ENCODE measurements around the gene ZNF3. TPM values are rescaled to one million over a fixed set of nuclear protein-coding genes. Genes with fewer than 3 reads are reported as not detected.

Gene ZNF3
- total and polyA plus RNA-seq, 2 donors from 2014 or later = 15.8 to 30.8 TPM

GRCh38 chr7:100023526-100023925 lies 58.0 kb downstream of the ZNF3 start:
- Histone ChIP-seq H3K27me3 (ENCODE audit: control insufficient read depth, insufficient read depth, low read length) (no peaks in the 10 kb centered on the region), H3K9me3 (ENCODE audit: control insufficient read depth in 2 of 3, insufficient read depth in 1 of 3, low read length in 3 of 3) (no peaks in the 10 kb centered on the region), H3K9ac (ENCODE audit: low read length in 3 of 3) (no peak overlapping the region), H3K36me3 (ENCODE audit: control insufficient read depth in 2 of 3, insufficient read depth in 3 of 3, low read length in 3 of 3) (peaks cover 8 to 34% (median 12%) of the 10 kb centered on the region in 3 donors), H3K4me3 (ENCODE audit: low read length in 3 of 3) (no peak overlapping the region), H3K4me1 (ENCODE audit: control insufficient read depth in 2 of 3, insufficient read depth in 2 of 3, low read depth in 1 of 3, low read length in 3 of 3) (no peaks in the 10 kb centered on the region), H3K27ac (ENCODE audit: low read depth in 2 of 2, low read length in 2 of 2) (peak overlapping the region in 1 of 2 donors; percentile 13)
- FAIRE-seq = no peak
- no peak for TF ChIP-seq CTCF (IDR thresholded peaks at IDR 0.05; ENCODE audit: borderline replicate concordance, extremely low read depth, insufficient read depth)
- intact Hi-C loops (cut with DNase I) = no loop called here
- DNase-seq = no peak

- H3K27ac ChIP-seq (ENCODE audit: low read depth in 2 of 2, low read length in 2 of 2) = no peak overlapping the region
- TF ChIP-seq CTCF (IDR thresholded peaks at IDR 0.05; ENCODE audit: borderline replicate concordance, extremely low read depth, insufficient read depth) = no peak
- H3K4me1 ChIP-seq (ENCODE audit: control insufficient read depth in 2 of 3, insufficient read depth in 2 of 3, low read depth in 1 of 3, low read length in 3 of 3) = peaks cover 0 to 2% (median 0%) of the 10 kb centered on the region in 3 donors
- H3K9me3 ChIP-seq (ENCODE audit: control insufficient read depth in 2 of 3, insufficient read depth in 1 of 3, low read length in 3 of 3) = no peaks in the 10 kb centered on the region
- peaks cover 8 to 31% (median 12%) of the 10 kb centered on the region in 3 donors for H3K36me3 ChIP-seq (ENCODE audit: control insufficient read depth in 2 of 3, insufficient read depth in 3 of 3, low read length in 3 of 3)
- no peak for FAIRE-seq
- no peak for DNase-seq
- no peak overlapping the region for H3K9ac ChIP-seq (ENCODE audit: low read length in 3 of 3)
- H3K4me3 ChIP-seq (ENCODE audit: low read length in 3 of 3) = no peak overlapping the region
- H3K27me3 ChIP-seq (ENCODE audit: control insufficient read depth, insufficient read depth, low read length) = no peaks in the 10 kb centered on the region
- intact Hi-C loops (cut with DNase I) = no loop called here
These were observed 58.9 kb downstream of the ZNF3 start for GRCh38 chr7:100022621-100023020.

GRCh38 chr7:100021297-100021696 lies 60.2 kb downstream of the ZNF3 start:
- Histone ChIP-seq H3K27me3 (ENCODE audit: control insufficient read depth, insufficient read depth, low read length) (no peaks in the 10 kb centered on the region), H3K4me3 (ENCODE audit: low read length in 3 of 3) (no peak overlapping the region), H3K36me3 (ENCODE audit: control insufficient read depth in 2 of 3, insufficient read depth in 3 of 3, low read length in 3 of 3) (peaks cover 6 to 25% (median 12%) of the 10 kb centered on the region in 3 donors), H3K9ac (ENCODE audit: low read length in 3 of 3) (no peak overlapping the region), H3K4me1 (ENCODE audit: control insufficient read depth in 2 of 3, insufficient read depth in 2 of 3, low read depth in 1 of 3, low read length in 3 of 3) (peaks cover 0 to 6% (median 6%) of the 10 kb centered on the region in 3 donors), H3K9me3 (ENCODE audit: control insufficient read depth in 2 of 3, insufficient read depth in 1 of 3, low read length in 3 of 3) (no peaks in the 10 kb centered on the region), H3K27ac (ENCODE audit: low read depth in 2 of 2, low read length in 2 of 2) (no peak overlapping the region)
- TF ChIP-seq CTCF (IDR thresholded peaks at IDR 0.05; ENCODE audit: borderline replicate concordance, extremely low read depth, insufficient read depth) = no peak
- intact Hi-C loops (cut with DNase I) = no loop called here
- DNase-seq (no peak), FAIRE-seq (no peak)

Small RNA genes lying within 50 kb of the gene (microRNA-seq; reads per million reads assigned to microRNA genes)
- 1,506 reads per million, percentile 82 among the genes with 10 or more reads in this experiment for gene MIR106B
- 439 reads per million, percentile 72 among the genes with 10 or more reads in this experiment for gene MIR25
- 2,308 reads per million, percentile 85 among the genes with 10 or more reads in this experiment for gene MIR93

Other genes with a start within 250 kb of the ZNF3 start
- not detected for gene OR2AE1, start 204.7 kb downstream of the ZNF3 start, total RNA-seq
- gene OR2AE1, start 204.7 kb downstream of the ZNF3 start, polyA plus RNA-seq (ENCODE audit: insufficient read depth, low read depth, low replicate concordance) = not detected
- 30.9 TPM for gene TRIM4, start 162.2 kb downstream of the ZNF3 start, total RNA-seq
- gene TRIM4, start 162.2 kb downstream of the ZNF3 start, polyA plus RNA-seq (ENCODE audit: insufficient read depth, low read depth, low replicate concordance) = 15.4 TPM
- gene GJC3, start 152.1 kb downstream of the ZNF3 start, total RNA-seq = not detected
- gene GJC3, start 152.1 kb downstream of the ZNF3 start, polyA plus RNA-seq (ENCODE audit: insufficient read depth, low read depth, low replicate concordance) = 0.73 TPM
- 10.0 TPM for gene AZGP1, start 105.7 kb downstream of the ZNF3 start, total RNA-seq
- gene AZGP1, start 105.7 kb downstream of the ZNF3 start, polyA plus RNA-seq (ENCODE audit: insufficient read depth, low read depth, low replicate concordance) = 198 TPM
- gene ZKSCAN1, start 66.1 kb downstream of the ZNF3 start, total RNA-seq = 76.6 TPM
- gene ZKSCAN1, start 66.1 kb downstream of the ZNF3 start, polyA plus RNA-seq (ENCODE audit: insufficient read depth, low read depth, low replicate concordance) = 7.7 TPM
- 12.4 TPM for gene ZSCAN21, start 31.9 kb downstream of the ZNF3 start, total RNA-seq
- 10.8 TPM for gene ZSCAN21, start 31.9 kb downstream of the ZNF3 start, polyA plus RNA-seq (ENCODE audit: insufficient read depth, low read depth, low replicate concordance)
- gene COPS6, start 7.2 kb upstream of the ZNF3 start, total RNA-seq = 89.1 TPM
- 166 TPM for gene COPS6, start 7.2 kb upstream of the ZNF3 start, polyA plus RNA-seq (ENCODE audit: insufficient read depth, low read depth, low replicate concordance)
- 47.2 TPM for gene MCM7, start 19.7 kb upstream of the ZNF3 start, total RNA-seq
- 21.0 TPM for gene MCM7, start 19.7 kb upstream of the ZNF3 start, polyA plus RNA-seq (ENCODE audit: insufficient read depth, low read depth, low replicate concordance)
- gene AP4M1, start 19.9 kb upstream of the ZNF3 start, total RNA-seq = 22.8 TPM
- gene AP4M1, start 19.9 kb upstream of the ZNF3 start, polyA plus RNA-seq (ENCODE audit: insufficient read depth, low read depth, low replicate concordance) = 16.4 TPM
- gene TAF6, start 37.6 kb upstream of the ZNF3 start, total RNA-seq = 62.7 TPM
- 41.3 TPM for gene TAF6, start 37.6 kb upstream of the ZNF3 start, polyA plus RNA-seq (ENCODE audit: insufficient read depth, low read depth, low replicate concordance)
- gene CNPY4, start 37.9 kb upstream of the ZNF3 start, total RNA-seq = 11.6 TPM
- gene CNPY4, start 37.9 kb upstream of the ZNF3 start, polyA plus RNA-seq (ENCODE audit: insufficient read depth, low read depth, low replicate concordance) = 22.0 TPM
- 2.4 TPM for gene MBLAC1, start 45.2 kb upstream of the ZNF3 start, total RNA-seq
- 3.7 TPM for gene MBLAC1, start 45.2 kb upstream of the ZNF3 start, polyA plus RNA-seq (ENCODE audit: insufficient read depth, low read depth, low replicate concordance)
- gene LAMTOR4, start 67.2 kb upstream of the ZNF3 start, total RNA-seq = 122 TPM
- gene LAMTOR4, start 67.2 kb upstream of the ZNF3 start, polyA plus RNA-seq (ENCODE audit: insufficient read depth, low read depth, low replicate concordance) = 470 TPM
- 27.1 TPM for gene TRAPPC14, start 77.0 kb upstream of the ZNF3 start, total RNA-seq
- gene TRAPPC14, start 77.0 kb upstream of the ZNF3 start, polyA plus RNA-seq (ENCODE audit: insufficient read depth, low read depth, low replicate concordance) = 14.8 TPM
- gene GAL3ST4, start 86.9 kb upstream of the ZNF3 start, total RNA-seq = 3.2 TPM
- 1.2 TPM for gene GAL3ST4, start 86.9 kb upstream of the ZNF3 start, polyA plus RNA-seq (ENCODE audit: insufficient read depth, low read depth, low replicate concordance)
- gene GPC2, start 95.7 kb upstream of the ZNF3 start, total RNA-seq = 1.8 TPM
- 0.73 TPM for gene GPC2, start 95.7 kb upstream of the ZNF3 start, polyA plus RNA-seq (ENCODE audit: insufficient read depth, low read depth, low replicate concordance)
- 3.7 TPM for gene STAG3, start 96.2 kb upstream of the ZNF3 start, total RNA-seq
- 3.4 TPM for gene STAG3, start 96.2 kb upstream of the ZNF3 start, polyA plus RNA-seq (ENCODE audit: insufficient read depth, low read depth, low replicate concordance)
- gene PVRIG, start 138.2 kb upstream of the ZNF3 start, total RNA-seq = 3.2 TPM
- gene PVRIG, start 138.2 kb upstream of the ZNF3 start, polyA plus RNA-seq (ENCODE audit: insufficient read depth, low read depth, low replicate concordance) = not detected
- not detected for gene SPDYE3, start 226.0 kb upstream of the ZNF3 start, total RNA-seq
- gene SPDYE3, start 226.0 kb upstream of the ZNF3 start, polyA plus RNA-seq (ENCODE audit: insufficient read depth, low read depth, low replicate concordance) = not detected